MM.1S (cell line): ENCODE results near the gene OR2S2.

ENCODE experiments used
- DNase-seq: peaks from one replicate; pipeline ENCODE4 v3.0.0-alpha.2; 2015
- H2AFZ ChIP-seq: fragments of 300-600 bp; sonication (generic); 2 replicates; pipeline ENCODE4 v1.6.0; 2016; ENCODE audit warnings: antibody characterized with exemption, low read length
- H3F3A ChIP-seq: fragments of 300-600 bp; sonication (generic); 2 replicates; pipeline ENCODE4 v1.6.1; 2016; ENCODE audit warnings: mild to moderate bottlenecking, antibody characterized with exemption, low read length, moderate library complexity, mixed read lengths; ENCODE audit not compliant: insufficient read depth
- H3K27ac ChIP-seq: fragments of 300-600 bp; sonication (generic); 2 replicates; pipeline ENCODE4 v1.5.1; 2016; ENCODE audit warnings: mild to moderate bottlenecking, low read length
- H3K27me3 ChIP-seq: fragments of 300-600 bp; sonication (generic); replicated peaks from 2 replicates; pipeline ENCODE4 v1.6.0; 2016; ENCODE audit warnings: low read length; ENCODE audit not compliant: insufficient read depth
- H3K36me3 ChIP-seq: fragments of 300-600 bp; sonication (generic); replicated peaks from 2 replicates; pipeline ENCODE4 v1.6.1; 2016; ENCODE audit warnings: mild to moderate bottlenecking, low read length, mixed read lengths; ENCODE audit not compliant: insufficient read depth
- H3K4me1 ChIP-seq: fragments of 300-600 bp; sonication (generic); 2 replicates; pipeline ENCODE4 v1.6.1; 2016; ENCODE audit warnings: low read length, mixed read lengths
- H3K4me2 ChIP-seq: fragments of 300-600 bp; sonication (generic); 2 replicates; pipeline ENCODE4 v1.6.0; 2016; ENCODE audit warnings: low read depth, low read length
- H3K4me3 ChIP-seq: fragments of 300-600 bp; sonication (generic); 2 replicates; pipeline ENCODE4 v1.5.1; 2016; ENCODE audit warnings: low read length, mixed read lengths
- H3K79me2 ChIP-seq: fragments of 300-600 bp; sonication (generic); 2 replicates; pipeline ENCODE4 v1.6.1; 2016; ENCODE audit warnings: mixed run types, low read length, mixed read lengths
- H3K9ac ChIP-seq: fragments of 300-600 bp; sonication (generic); 2 replicates; pipeline ENCODE4 v1.6.1; 2016; ENCODE audit warnings: low read length, mixed read lengths
- H3K9me2 ChIP-seq: fragments of 300-600 bp; sonication (generic); replicated peaks from 2 replicates; pipeline ENCODE4 v1.6.1; 2016; ENCODE audit warnings: mild to moderate bottlenecking, low read length, mixed read lengths; ENCODE audit not compliant: insufficient read depth
- H3K9me3 ChIP-seq: fragments of 300-600 bp; sonication (generic); replicated peaks from 2 replicates; pipeline ENCODE4 v1.6.1; 2016; ENCODE audit warnings: mild to moderate bottlenecking, low read length, mixed read lengths; ENCODE audit not compliant: insufficient read depth
- H4K20me1 ChIP-seq: fragments of 300-600 bp; sonication (generic); 2 replicates; pipeline ENCODE4 v1.6.1; 2016; ENCODE audit warnings: mild to moderate bottlenecking, low read length, moderate library complexity, mixed read lengths; ENCODE audit not compliant: insufficient read depth
- EZH2 ChIP-seq: fragments of 300-600 bp; sonication (generic); optimal IDR thresholded peaks from 2 replicates; pipeline ENCODE3; 2017; ENCODE audit warnings: low read depth, mild to moderate bottlenecking, antibody characterized with exemption, low read length, mixed read lengths
- EZH2phosphoT487 ChIP-seq: fragments of 300-600 bp; sonication (generic); IDR thresholded peaks from 2 replicates; pipeline ENCODE4 v1.6.1; 2018; ENCODE audit warnings: antibody characterized with exemption, low read length
- TF ChIP-seq, protein P1 (sequence below): fragments of 300-600 bp; sonication (generic); IDR thresholded peaks from 2 replicates; pipeline ENCODE4 v1.5.1; 2016; ENCODE audit warnings: antibody characterized with exemption, low read length, mixed read lengths

The OR2S2 gene

DNA sequence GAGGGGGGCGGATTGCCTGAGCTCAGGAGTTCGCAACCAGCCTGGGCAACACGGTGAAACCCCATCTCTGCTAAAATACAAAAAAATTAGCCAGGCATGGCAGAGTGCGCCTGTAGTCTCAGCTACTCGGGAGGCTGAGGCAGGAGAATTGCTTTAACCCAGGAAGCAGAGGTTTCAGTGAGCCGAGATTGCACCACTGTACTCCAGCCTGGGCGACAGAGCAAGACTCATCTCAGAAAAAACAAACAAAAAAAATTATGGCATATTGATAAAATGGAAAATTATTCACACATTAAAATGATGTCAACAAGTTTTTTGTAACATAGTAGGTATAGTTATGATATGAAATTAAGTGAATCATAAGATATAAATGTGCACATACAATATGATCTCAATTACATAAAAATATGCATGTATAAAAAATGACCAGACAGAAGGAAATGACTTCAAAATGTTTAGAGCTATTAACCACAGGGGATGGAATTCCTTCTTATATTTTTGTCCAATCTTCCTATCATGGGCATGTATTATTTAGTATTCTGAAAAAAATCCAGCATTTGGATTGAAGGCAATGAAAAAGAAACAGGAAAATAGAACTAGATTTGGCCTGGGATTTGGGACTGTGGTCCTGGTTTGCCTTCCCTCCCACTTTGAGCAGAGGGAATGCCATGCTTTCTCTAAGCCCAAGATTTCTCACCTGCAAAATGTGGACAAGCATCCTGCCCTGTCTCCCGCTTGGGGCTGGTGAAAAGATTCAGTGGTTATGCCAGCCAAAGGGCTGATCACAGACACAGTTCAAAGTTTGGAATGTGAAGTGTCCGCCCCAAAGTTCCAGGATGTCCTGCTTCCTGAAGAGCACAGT, 29.1 kb downstream of the OR2S2 start:
- no peak overlapping the region for H3K4me3 ChIP-seq
- no peak overlapping the region for H2AFZ ChIP-seq
- DNase-seq = no peak
- H3K4me2 ChIP-seq = no peak overlapping the region
- peaks cover 10% of the 10 kb centered on the region for H3F3A ChIP-seq
- H3K9me3 ChIP-seq = no peaks in the 10 kb centered on the region
- H3K36me3 ChIP-seq = no peaks in the 10 kb centered on the region
- H3K9me2 ChIP-seq = no peaks in the 10 kb centered on the region
- H4K20me1 ChIP-seq = no peaks in the 10 kb centered on the region
- no peaks in the 10 kb centered on the region for H3K27me3 ChIP-seq
- H3K9ac ChIP-seq = no peak overlapping the region
- no peaks in the 10 kb centered on the region for H3K79me2 ChIP-seq
- H3K27ac ChIP-seq = no peak overlapping the region
- H3K4me1 ChIP-seq = peaks cover 16% of the 10 kb centered on the region
- TF ChIP-seq EZH2 = no peak
- TF ChIP-seq, protein P1, sequence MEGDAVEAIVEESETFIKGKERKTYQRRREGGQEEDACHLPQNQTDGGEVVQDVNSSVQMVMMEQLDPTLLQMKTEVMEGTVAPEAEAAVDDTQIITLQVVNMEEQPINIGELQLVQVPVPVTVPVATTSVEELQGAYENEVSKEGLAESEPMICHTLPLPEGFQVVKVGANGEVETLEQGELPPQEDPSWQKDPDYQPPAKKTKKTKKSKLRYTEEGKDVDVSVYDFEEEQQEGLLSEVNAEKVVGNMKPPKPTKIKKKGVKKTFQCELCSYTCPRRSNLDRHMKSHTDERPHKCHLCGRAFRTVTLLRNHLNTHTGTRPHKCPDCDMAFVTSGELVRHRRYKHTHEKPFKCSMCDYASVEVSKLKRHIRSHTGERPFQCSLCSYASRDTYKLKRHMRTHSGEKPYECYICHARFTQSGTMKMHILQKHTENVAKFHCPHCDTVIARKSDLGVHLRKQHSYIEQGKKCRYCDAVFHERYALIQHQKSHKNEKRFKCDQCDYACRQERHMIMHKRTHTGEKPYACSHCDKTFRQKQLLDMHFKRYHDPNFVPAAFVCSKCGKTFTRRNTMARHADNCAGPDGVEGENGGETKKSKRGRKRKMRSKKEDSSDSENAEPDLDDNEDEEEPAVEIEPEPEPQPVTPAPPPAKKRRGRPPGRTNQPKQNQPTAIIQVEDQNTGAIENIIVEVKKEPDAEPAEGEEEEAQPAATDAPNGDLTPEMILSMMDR = no peak
- no peak for TF ChIP-seq EZH2phosphoT487

DNA sequence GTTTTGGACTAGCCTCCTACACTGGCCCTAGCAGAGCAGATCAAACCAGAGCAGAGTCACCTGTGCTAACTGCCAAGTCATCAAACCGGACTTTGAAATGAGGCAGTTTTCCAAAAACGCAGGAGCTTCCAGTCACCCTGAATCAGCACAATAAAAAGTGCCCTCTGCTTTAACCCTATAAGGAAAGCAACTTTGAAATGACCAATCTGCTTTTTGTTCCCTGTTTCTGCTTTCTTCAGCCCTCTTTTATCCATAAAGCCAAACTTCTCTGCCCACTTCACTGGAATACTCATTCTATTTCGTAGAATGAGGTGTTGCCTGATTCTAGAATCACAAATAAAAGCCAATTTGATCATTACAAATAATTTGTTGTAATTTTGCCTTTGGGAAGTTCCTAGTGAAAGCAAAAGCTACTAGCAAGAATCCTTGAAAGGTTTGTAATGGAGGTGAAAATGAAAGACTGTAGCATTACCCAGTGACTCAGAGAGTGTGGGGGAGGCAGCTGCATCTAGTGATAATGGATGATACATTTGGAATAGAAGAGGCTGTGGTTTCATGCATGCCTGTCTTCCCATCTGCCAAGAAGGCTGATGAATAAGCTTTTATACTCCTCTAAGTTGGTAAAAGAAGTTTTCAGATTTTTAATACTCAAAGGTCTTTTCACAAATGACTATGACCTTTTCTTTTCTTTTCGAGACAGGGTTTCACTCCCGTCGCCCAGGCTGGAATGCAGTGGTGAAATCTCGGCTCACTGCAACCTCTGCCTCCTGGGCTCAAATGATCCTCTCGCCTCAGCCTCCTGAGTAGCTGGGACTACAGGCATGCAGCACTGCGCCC, 33.8 kb downstream of the OR2S2 start:
- Histone ChIP-seq H3F3A (peaks cover 10% of the 10 kb centered on the region), H3K27ac (peak overlapping the region; percentile 44; the same call in 1 of the 2 replicates), H3K9ac (no peak overlapping the region; the same call in 1 of the 2 replicates), H3K79me2 (no peaks in the 10 kb centered on the region), H3K4me2 (peak overlapping the region; percentile 55), H3K36me3 (no peaks in the 10 kb centered on the region), H3K9me3 (no peaks in the 10 kb centered on the region), H3K4me1 (peaks cover 15% of the 10 kb centered on the region), H3K9me2 (no peaks in the 10 kb centered on the region), H4K20me1 (no peaks in the 10 kb centered on the region), H3K27me3 (no peaks in the 10 kb centered on the region), H3K4me3 (no peak overlapping the region), H2AFZ (peak overlapping the region; percentile 54)
- DNase-seq = peak; percentile 68
- TF ChIP-seq EZH2 (no peak), EZH2phosphoT487 (no peak)
- TF ChIP-seq, protein P1 = no peak

DNA sequence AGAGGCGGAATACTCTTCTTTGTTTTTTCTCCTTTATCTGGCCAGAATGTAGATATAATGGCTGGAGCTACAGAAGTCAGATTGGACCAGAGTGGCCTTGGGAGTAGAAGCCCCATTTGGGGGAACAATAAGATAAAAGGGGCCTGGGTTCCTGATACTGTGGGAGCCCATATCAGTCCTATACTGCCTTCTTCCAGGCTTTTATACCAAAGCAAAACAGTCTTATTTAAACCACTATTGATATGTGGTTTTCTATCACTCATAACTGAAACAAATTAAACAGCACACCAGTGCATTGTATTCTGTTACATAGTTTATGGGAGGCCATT, 34.4 kb downstream of the OR2S2 start:
- no peaks in the 10 kb centered on the region for H3K79me2 ChIP-seq
- no peak for TF ChIP-seq EZH2
- no peaks in the 10 kb centered on the region for H3K9me3 ChIP-seq
- H3K4me2 ChIP-seq = peak overlapping the region; percentile 55
- no peaks in the 10 kb centered on the region for H4K20me1 ChIP-seq
- no peak overlapping the region for H3K4me3 ChIP-seq
- peaks cover 15% of the 10 kb centered on the region for H3K4me1 ChIP-seq
- H3K36me3 ChIP-seq = no peaks in the 10 kb centered on the region
- H3K27me3 ChIP-seq = no peaks in the 10 kb centered on the region
- no peaks in the 10 kb centered on the region for H3K9me2 ChIP-seq
- peak overlapping the region; percentile 54 for H2AFZ ChIP-seq
- H3K27ac ChIP-seq = peak overlapping the region; percentile 44; the same call in 1 of the 2 replicates
- H3F3A ChIP-seq = peaks cover 10% of the 10 kb centered on the region
- no peak overlapping the region; the same call in 1 of the 2 replicates for H3K9ac ChIP-seq
- no peak for DNase-seq
